Stimulated activated CD4-positive, alpha-beta T cell treated with anti-CD3 and anti-CD28 coated beads, TNF-alpha, amount 100 ng/mL, for 4 hours (primary cell): ENCODE results near the gene TANK.

Experiments used
- DNase-seq, 3 experiments: peaks; one replicate each; pipeline ENCODE4 v3.0.0-alpha.2; 2020; ENCODE audit warnings: low read depth in 3 of 3

TANK gene

GRCh38 chr2:161232571-161232970 lies 72.3 kb downstream of the TANK start:
- no peak for DNase-seq

- DNase-seq: no peak
Measured at GRCh38 chr2:161233858-161234431, 73.7 kb downstream of the TANK start.

- no peak for DNase-seq
Measured at GRCh38 chr2:161234627-161235026, 74.4 kb downstream of the TANK start.

GRCh38 chr2:161237392-161238264 lies 77.4 kb downstream of the TANK start:
- DNase-seq: peak; percentile 18 to 42 (median 37)

- DNase-seq: no peak
Measured at GRCh38 chr2:161238265-161238559, 78.0 kb downstream of the TANK start.

- peak in 1 of 3 experiments; percentile 31 for DNase-seq
Measured at GRCh38 chr2:161238560-161239325, 78.5 kb downstream of the TANK start.

- DNase-seq: no peak
Measured at GRCh38 chr2:161239326-161240109, 79.3 kb downstream of the TANK start.

- no peak for DNase-seq
Measured at GRCh38 chr2:161241894-161242293, 81.7 kb downstream of the TANK start.

- DNase-seq: no peak
Measured at GRCh38 chr2:161243312-161243711, 83.1 kb downstream of the TANK start.

GRCh38 chr2:161243905-161244304 lies 83.7 kb downstream of the TANK start:
- no peak for DNase-seq

GRCh38 chr2:161244387-161245260 lies 84.4 kb downstream of the TANK start:
- DNase-seq: peak; percentile 38 to 47 (median 39)

GRCh38 chr2:161245261-161245553 lies 85.0 kb downstream of the TANK start:
- DNase-seq: no peak

- DNase-seq: no peak
Measured at GRCh38 chr2:161245671-161246070, 85.4 kb downstream of the TANK start.

- DNase-seq: no peak
Measured at GRCh38 chr2:161246281-161246680, 86.1 kb downstream of the TANK start.

GRCh38 chr2:161250864-161251436 lies 90.7 kb downstream of the TANK start:
- DNase-seq: no peak

GRCh38 chr2:161257123-161257952 lies 97.1 kb downstream of the TANK start:
- no peak for DNase-seq

GRCh38 chr2:161265874-161266273 lies 105.6 kb downstream of the TANK start:
- no peak for DNase-seq

GRCh38 chr2:161269111-161269510 lies 108.9 kb downstream of the TANK start:
- no peak for DNase-seq

- no peak for DNase-seq
Measured at GRCh38 chr2:161273038-161273760, 113.0 kb downstream of the TANK start.
